Measurements from ENCODE around the gene TEX52.

The TEX52 gene

GRCh38 chr12:2826721-2827515, 29.9 kb downstream of the TEX52 start:
- DNase-seq, result no peak

- no peak for DNase-seq
Measured at GRCh38 chr12:2826036-2826435, 30.8 kb downstream of the TEX52 start.

- DNase-seq, result no peak
Measured at GRCh38 chr12:2825132-2825531, 31.7 kb downstream of the TEX52 start.

- no peak for DNase-seq
Measured at GRCh38 chr12:2824541-2824940, 32.3 kb downstream of the TEX52 start.

- no peak for DNase-seq
Measured at GRCh38 chr12:2823483-2823882, 33.4 kb downstream of the TEX52 start.

GRCh38 chr12:2820432-2820831, 36.4 kb downstream of the TEX52 start:
- DNase-seq, result no peak

- no peak for DNase-seq
Measured at GRCh38 chr12:2819810-2820209, 37.0 kb downstream of the TEX52 start.

GRCh38 chr12:2813214-2814185, 43.3 kb downstream of the TEX52 start:
- DNase-seq, result peak; percentile 49 to 68

GRCh38 chr12:2812290-2813213, 44.3 kb downstream of the TEX52 start, which contains the start of gene ITFG2:
ITFG2 (plus strand) TSS chr12:2812668; CDS start chr12:2812761, 93 bp downstream.
- peak; percentile 99 for DNase-seq

GRCh38 chr12:2811801-2812200, 45.0 kb downstream of the TEX52 start:
- DNase-seq, result no peak

GRCh38 chr12:2806700-2807099, 50.1 kb downstream of the TEX52 start:
- DNase-seq, result no peak

GRCh38 chr12:2805143-2805520, 51.7 kb downstream of the TEX52 start:
- no peak for DNase-seq

- DNase-seq, result peak; percentile 7 to 24
Measured at GRCh38 chr12:2804393-2805142, 52.3 kb downstream of the TEX52 start.

GRCh38 chr12:2803635-2804392, 53.0 kb downstream of the TEX52 start:
- DNase-seq, result no peak

- no peak for DNase-seq
Measured at GRCh38 chr12:2801044-2801783, 55.6 kb downstream of the TEX52 start.

- no peak for DNase-seq
Measured at GRCh38 chr12:2800046-2800570, 56.7 kb downstream of the TEX52 start.

All from NCI-H2081 (cell line).